ENCODE measurements around the gene KCNN4.

Gene KCNN4

GRCh38 chr19:43752287-43752875 lies 28.4 kb downstream of the KCNN4 start:
- Histone ChIP-seq H4K20me1 (ENCODE audit: insufficient read depth, low read length, poor library complexity, severe bottlenecking) (peaks cover 20% of the 10 kb centered on the region), H3K9me3 (ENCODE audit: insufficient read depth, low read depth, low read length) (no peaks in the 10 kb centered on the region), H3F3A (ENCODE audit: low read depth) (0 out of 2 replicates have a peak, but pooled peaks cover 3% of the 10 kb centered on the region), H3K4me1 (ENCODE audit: insufficient read depth, low read length, poor library complexity, severe bottlenecking) (peaks cover 21% of the 10 kb centered on the region), H3K27me3 (ENCODE audit: insufficient read depth, low read length, poor library complexity, severe bottlenecking) (no peaks in the 10 kb centered on the region), H3K9ac (ENCODE audit: low read depth, low read length, poor library complexity, severe bottlenecking) (peak overlapping the region; percentile 99), H3K9me2 (replicated peaks; ENCODE audit: low read depth, low read length) (no peaks in the 10 kb centered on the region), H3K4me3 (ENCODE audit: low read length, poor library complexity, severe bottlenecking) (peak overlapping the region; percentile 86), H3K36me3 (ENCODE audit: insufficient read depth, low read length) (peaks cover 31% of the 10 kb centered on the region; the same call in 1 of the 2 replicates), H3K79me2 (ENCODE audit: insufficient read depth, low read length) (peaks cover 48% of the 10 kb centered on the region), H2AFZ (ENCODE audit: low read length) (no peak overlapping the region), H3K4me2 (ENCODE audit: low read depth, low read length, poor library complexity, severe bottlenecking) (peak overlapping the region; percentile 90)
- no peak for TF ChIP-seq CTCF (conservative IDR thresholded peaks at IDR 0.05; ENCODE audit: low read length)

GRCh38 chr19:43751466-43752220 lies 29.1 kb downstream of the KCNN4 start:
- Histone ChIP-seq H3F3A (ENCODE audit: low read depth) (0 out of 2 replicates have a peak, but pooled peaks cover 3% of the 10 kb centered on the region), H3K9me2 (replicated peaks; ENCODE audit: low read depth, low read length) (no peaks in the 10 kb centered on the region), H3K9ac (ENCODE audit: low read depth, low read length, poor library complexity, severe bottlenecking) (no peak overlapping the region), H3K4me1 (ENCODE audit: insufficient read depth, low read length, poor library complexity, severe bottlenecking) (peaks cover 21% of the 10 kb centered on the region), H2AFZ (ENCODE audit: low read length) (no peak overlapping the region), H3K36me3 (ENCODE audit: insufficient read depth, low read length) (peaks cover 39% of the 10 kb centered on the region; the same call in 1 of the 2 replicates), H4K20me1 (ENCODE audit: insufficient read depth, low read length, poor library complexity, severe bottlenecking) (peaks cover 20% of the 10 kb centered on the region), H3K4me2 (ENCODE audit: low read depth, low read length, poor library complexity, severe bottlenecking) (peak overlapping the region; percentile 90), H3K27me3 (ENCODE audit: insufficient read depth, low read length, poor library complexity, severe bottlenecking) (no peaks in the 10 kb centered on the region), H3K9me3 (ENCODE audit: insufficient read depth, low read depth, low read length) (no peaks in the 10 kb centered on the region), H3K4me3 (ENCODE audit: low read length, poor library complexity, severe bottlenecking) (peak overlapping the region; percentile 5), H3K79me2 (ENCODE audit: insufficient read depth, low read length) (peaks cover 48% of the 10 kb centered on the region)
- TF ChIP-seq EZH2phosphoT487 (IDR thresholded peaks at IDR 0.05; ENCODE audit: borderline replicate concordance) (no peak), CTCF (conservative IDR thresholded peaks at IDR 0.05; ENCODE audit: low read length) (no peak)

- no peak overlapping the region for H3K4me3 ChIP-seq (ENCODE audit: low read length, poor library complexity, severe bottlenecking)
- no peaks in the 10 kb centered on the region for H3K9me2 ChIP-seq (replicated peaks; ENCODE audit: low read depth, low read length)
- H3K4me2 ChIP-seq (ENCODE audit: low read depth, low read length, poor library complexity, severe bottlenecking), result peak overlapping the region; percentile 10
- H3K9me3 ChIP-seq (ENCODE audit: insufficient read depth, low read depth, low read length), result no peaks in the 10 kb centered on the region
- no peaks in the 10 kb centered on the region for H3F3A ChIP-seq (ENCODE audit: low read depth)
- H3K4me1 ChIP-seq (ENCODE audit: insufficient read depth, low read length, poor library complexity, severe bottlenecking), result peaks cover 13% of the 10 kb centered on the region
- H3K9ac ChIP-seq (ENCODE audit: low read depth, low read length, poor library complexity, severe bottlenecking), result no peak overlapping the region
- H4K20me1 ChIP-seq (ENCODE audit: insufficient read depth, low read length, poor library complexity, severe bottlenecking), result peaks cover 20% of the 10 kb centered on the region
- no peak for TF ChIP-seq EZH2phosphoT487 (IDR thresholded peaks at IDR 0.05; ENCODE audit: borderline replicate concordance)
- TF ChIP-seq CTCF (conservative IDR thresholded peaks at IDR 0.05; ENCODE audit: low read length), result no peak
- H3K79me2 ChIP-seq (ENCODE audit: insufficient read depth, low read length), result peaks cover 33% of the 10 kb centered on the region
- H3K36me3 ChIP-seq (ENCODE audit: insufficient read depth, low read length), result peaks cover 49% of the 10 kb centered on the region; the same call in 1 of the 2 replicates
- H3K27me3 ChIP-seq (ENCODE audit: insufficient read depth, low read length, poor library complexity, severe bottlenecking), result no peaks in the 10 kb centered on the region
- no peak overlapping the region for H2AFZ ChIP-seq (ENCODE audit: low read length)
Measured at GRCh38 chr19:43749898-43750297, 30.9 kb downstream of the KCNN4 start.

Data from Loucy (cell line).